ENCODE results near the gene C11orf91.

- TF ChIP-seq CTCF (IDR thresholded peaks at IDR 0.05), result no peak
- no peak for TF ChIP-seq POLR2A (IDR thresholded peaks at IDR 0.05)
- no peak for TF ChIP-seq POLR2AphosphoS5 (IDR thresholded peaks at IDR 0.05)
- TF ChIP-seq EP300 (IDR thresholded peaks at IDR 0.05), result no peak
Observed at GRCh38 chr11:33689501-33689900, 11.1 kb downstream of the C11orf91 start.
